Parathyroid adenoma (tissue), 2 donors: ENCODE data around the gene DHRSX.

Source experiments
- H2AFZ ChIP-seq: fragments of 300-600 bp; sonication (generic); one replicate; pipeline ENCODE4 v1.7.0; 2017; ENCODE audit warnings: antibody characterized with exemption, mild to moderate bottlenecking
- H3K27ac ChIP-seq: fragments of 300-600 bp; sonication (generic); one replicate; pipeline ENCODE4 v1.7.0; 2017
- H3K27me3 ChIP-seq: fragments of 300-600 bp; sonication (generic); one replicate; pipeline ENCODE4 v1.7.0; 2017; ENCODE audit warnings: low read length; ENCODE audit not compliant: control insufficient read depth, insufficient read depth
- H3K36me3 ChIP-seq: fragments of 300-600 bp; sonication (generic); one replicate; pipeline ENCODE4 v1.7.0; 2017; ENCODE audit warnings: low read length; ENCODE audit not compliant: control insufficient read depth, insufficient read depth
- H3K4me1 ChIP-seq: fragments of 300-600 bp; sonication (generic); one replicate; pipeline ENCODE4 v1.7.0; 2017; ENCODE audit warnings: control low read depth
- H3K4me2 ChIP-seq: fragments of 300-600 bp; sonication (generic); one replicate; pipeline ENCODE4 v1.7.0; 2017; ENCODE audit warnings: low read length
- H3K4me3 ChIP-seq: fragments of 300-600 bp; sonication (generic); one replicate; pipeline ENCODE4 v1.7.0; 2017; ENCODE audit warnings: low read depth, low read length
- H3K79me2 ChIP-seq: fragments of 300-600 bp; sonication (generic); one replicate; pipeline ENCODE4 v1.7.0; 2017; ENCODE audit warnings: control low read depth
- H3K9ac ChIP-seq: fragments of 300-600 bp; sonication (generic); one replicate; pipeline ENCODE4 v1.7.0; 2017; ENCODE audit warnings: mild to moderate bottlenecking
- H3K9me3 ChIP-seq: fragments of 300-600 bp; sonication (generic); one replicate; pipeline ENCODE4 v1.7.0; 2017; ENCODE audit warnings: low read length; ENCODE audit not compliant: control insufficient read depth
- CTCF ChIP-seq: fragments of 300-600 bp; sonication (generic); IDR thresholded peaks from one replicate; pipeline ENCODE4 v1.7.0; 2017; ENCODE audit warnings: antibody characterized with exemption, mild to moderate bottlenecking
- donor health status: primary hyperparathyroidism.

DHRSX gene

GRCh38 chrX:2177541-2177940, 323.2 kb downstream of the DHRSX start:
- Histone ChIP-seq H2AFZ (no peak overlapping the region), H3K4me3 (no peak overlapping the region), H3K79me2 (no peaks in the 10 kb centered on the region), H3K9me3 (no peaks in the 10 kb centered on the region), H3K9ac (no peak overlapping the region), H3K36me3 (no peaks in the 10 kb centered on the region), H3K4me2 (no peak overlapping the region), H3K27ac (no peak overlapping the region), H3K27me3 (no peaks in the 10 kb centered on the region), H3K4me1 (no peaks in the 10 kb centered on the region)
- no peak for TF ChIP-seq CTCF

GRCh38 chrX:2176733-2177132, 324.0 kb downstream of the DHRSX start:
- no peak for TF ChIP-seq CTCF

GRCh38 chrX:2176274-2176673, 324.5 kb downstream of the DHRSX start:
- no peak overlapping the region for H3K27ac ChIP-seq
- no peaks in the 10 kb centered on the region for H3K79me2 ChIP-seq
- no peak overlapping the region for H3K9ac ChIP-seq
- H3K9me3 ChIP-seq: no peaks in the 10 kb centered on the region
- no peaks in the 10 kb centered on the region for H3K27me3 ChIP-seq
- no peak overlapping the region for H3K4me3 ChIP-seq
- no peak overlapping the region for H2AFZ ChIP-seq
- H3K36me3 ChIP-seq: no peaks in the 10 kb centered on the region
- no peak overlapping the region for H3K4me2 ChIP-seq
- no peak for TF ChIP-seq CTCF
- no peaks in the 10 kb centered on the region for H3K4me1 ChIP-seq

More at GRCh38 chrX:2176733-2177132, 324.0 kb downstream of the DHRSX start:
- Histone ChIP-seq H3K4me1 (no peaks in the 10 kb centered on the region), H3K4me2 (no peak overlapping the region), H3K27ac (no peak overlapping the region), H3K36me3 (no peaks in the 10 kb centered on the region), H3K79me2 (no peaks in the 10 kb centered on the region), H3K9me3 (no peaks in the 10 kb centered on the region), H3K4me3 (no peak overlapping the region), H2AFZ (no peak overlapping the region), H3K27me3 (no peaks in the 10 kb centered on the region), H3K9ac (no peak overlapping the region)

- Histone ChIP-seq H3K9me3 (no peaks in the 10 kb centered on the region), H3K27ac (no peak overlapping the region), H3K79me2 (no peaks in the 10 kb centered on the region), H3K27me3 (no peaks in the 10 kb centered on the region), H3K4me3 (no peak overlapping the region), H3K4me2 (no peak overlapping the region), H3K9ac (no peak overlapping the region), H2AFZ (no peak overlapping the region), H3K4me1 (no peaks in the 10 kb centered on the region), H3K36me3 (no peaks in the 10 kb centered on the region)
- no peak for TF ChIP-seq CTCF
Observed at GRCh38 chrX:2172359-2172758, 328.4 kb downstream of the DHRSX start.
